OCI-LY1 (cell line): ENCODE results near the gene SF3B3.

Experiments
- EZH2 ChIP-seq: fragments of 200-600 bp; sonication (generic), shearing (Covaris generic); IDR thresholded peaks from 2 replicates; pipeline ENCODE4 v1.8.0; 2017; ENCODE audit warnings: borderline replicate concordance, mixed run types, mild to moderate bottlenecking, antibody characterized with exemption, low read length, moderate library complexity, mixed read lengths
- TF ChIP-seq, protein P1 (sequence below): fragments of 200-600 bp; sonication (generic), shearing (Covaris generic); IDR thresholded peaks from 2 replicates; pipeline ENCODE4 v1.5.1; 2017; ENCODE audit warnings: mild to moderate bottlenecking, antibody characterized with exemption, low read length, moderate library complexity, mixed read lengths

DNA sequence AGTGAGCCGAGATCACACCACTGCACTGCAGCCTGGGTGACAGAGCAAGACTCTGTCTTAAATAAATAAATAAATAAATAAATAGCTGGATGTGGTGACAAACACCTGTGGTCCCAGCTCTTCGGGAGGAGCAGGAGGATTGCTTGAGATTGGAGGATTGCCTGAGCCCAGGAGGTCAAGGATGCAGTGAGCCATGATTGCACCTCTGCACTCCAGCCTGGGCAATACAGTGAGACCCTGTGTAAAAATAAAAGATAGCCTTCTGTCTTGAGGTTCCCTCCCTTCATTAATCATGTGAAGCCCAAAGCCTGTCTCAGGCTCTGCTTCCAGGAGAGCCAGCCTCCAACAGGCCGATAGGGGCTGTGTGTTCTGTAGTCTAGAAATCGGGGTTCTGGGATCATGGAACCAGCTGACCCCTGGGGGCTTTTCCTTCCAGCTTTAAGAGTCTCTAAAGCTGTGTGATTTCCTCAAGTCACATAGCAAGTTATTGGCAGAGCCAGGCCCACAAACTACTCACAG, 88.2 kb downstream of the SF3B3 start:
- TF ChIP-seq, protein P1, sequence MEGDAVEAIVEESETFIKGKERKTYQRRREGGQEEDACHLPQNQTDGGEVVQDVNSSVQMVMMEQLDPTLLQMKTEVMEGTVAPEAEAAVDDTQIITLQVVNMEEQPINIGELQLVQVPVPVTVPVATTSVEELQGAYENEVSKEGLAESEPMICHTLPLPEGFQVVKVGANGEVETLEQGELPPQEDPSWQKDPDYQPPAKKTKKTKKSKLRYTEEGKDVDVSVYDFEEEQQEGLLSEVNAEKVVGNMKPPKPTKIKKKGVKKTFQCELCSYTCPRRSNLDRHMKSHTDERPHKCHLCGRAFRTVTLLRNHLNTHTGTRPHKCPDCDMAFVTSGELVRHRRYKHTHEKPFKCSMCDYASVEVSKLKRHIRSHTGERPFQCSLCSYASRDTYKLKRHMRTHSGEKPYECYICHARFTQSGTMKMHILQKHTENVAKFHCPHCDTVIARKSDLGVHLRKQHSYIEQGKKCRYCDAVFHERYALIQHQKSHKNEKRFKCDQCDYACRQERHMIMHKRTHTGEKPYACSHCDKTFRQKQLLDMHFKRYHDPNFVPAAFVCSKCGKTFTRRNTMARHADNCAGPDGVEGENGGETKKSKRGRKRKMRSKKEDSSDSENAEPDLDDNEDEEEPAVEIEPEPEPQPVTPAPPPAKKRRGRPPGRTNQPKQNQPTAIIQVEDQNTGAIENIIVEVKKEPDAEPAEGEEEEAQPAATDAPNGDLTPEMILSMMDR = no peak
- no peak for TF ChIP-seq EZH2
